Measurements from ENCODE around the gene LAPTM5. TPM values are rescaled to one million over a fixed set of nuclear protein-coding genes. Genes with fewer than 3 reads are reported as not detected.

Gene LAPTM5
- total RNA-seq, 1 experiment from 2014 or later, result 0.15 TPM

DNA sequence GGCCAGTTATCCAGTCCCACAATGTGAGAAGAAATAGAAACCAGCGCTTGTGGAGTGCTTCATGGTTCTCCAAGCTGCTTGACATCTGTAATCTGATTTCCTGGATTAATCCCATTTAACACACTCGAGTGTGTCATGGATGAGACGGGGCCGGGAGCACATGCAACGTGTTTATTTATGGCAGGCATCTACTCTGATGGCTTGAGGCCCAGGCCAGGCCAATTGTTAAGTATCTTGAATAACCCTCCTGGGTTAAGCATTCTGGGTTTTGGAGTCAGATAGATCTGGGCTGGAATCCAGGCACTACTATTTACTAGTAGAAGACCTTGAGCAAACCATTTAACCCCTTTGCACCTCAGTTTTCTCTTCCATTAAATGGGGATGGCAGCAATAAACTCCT is 37.5 kb upstream of the LAPTM5 start:
- Histone ChIP-seq H3K14ac (ENCODE audit: insufficient read depth, low read length) (no peak overlapping the region), H4K5ac (ENCODE audit: insufficient read length, low read depth, low read length) (no peak overlapping the region), H3K9me3 (ENCODE audit: control insufficient read depth, low read depth, low read length) (no peaks in the 10 kb centered on the region), H3T11ph (ENCODE audit: low read length) (no peak overlapping the region), H2BK5ac (ENCODE audit: insufficient read length, low read length) (no peak overlapping the region), H2BK20ac (ENCODE audit: low read depth, low read length, poor library complexity, severe bottlenecking) (no peak overlapping the region), H4K8ac (replicated peaks; ENCODE audit: insufficient read length, low read depth, low read length) (no peak overlapping the region), H3K23ac (ENCODE audit: insufficient read length, low read depth, low read length) (no peak overlapping the region), H3K4ac (ENCODE audit: low read depth, low read length) (no peak overlapping the region), H3K27me3 (ENCODE audit: insufficient read depth, low read length) (no peaks in the 10 kb centered on the region), H2BK12ac (ENCODE audit: insufficient read length, low read depth, low read length) (no peak overlapping the region), H2AK5ac (ENCODE audit: insufficient read length, low read length) (no peak overlapping the region), H3K4me1 (ENCODE audit: insufficient read depth, low read length) (no peaks in the 10 kb centered on the region), H3K79me2 (ENCODE audit: insufficient read depth, low read length) (no peaks in the 10 kb centered on the region), H3K79me1 (ENCODE audit: insufficient read depth, low read depth, low read length, poor library complexity, severe bottlenecking) (no peaks in the 10 kb centered on the region), H2BK15ac (ENCODE audit: low read depth, low read length) (no peak overlapping the region), H2AFZ (ENCODE audit: low read length) (no peak overlapping the region), H4K20me1 (ENCODE audit: control insufficient read depth, insufficient read depth, insufficient read length) (no peaks in the 10 kb centered on the region), H3K18ac (ENCODE audit: insufficient read length, low read depth, low read length) (no peak overlapping the region), H3K23me2 (ENCODE audit: insufficient read length, low read depth, low read length, poor library complexity, severe bottlenecking) (no peaks in the 10 kb centered on the region), H3K27ac (ENCODE audit: insufficient read length, low read depth, low read length) (no peak overlapping the region), H3K56ac (ENCODE audit: insufficient read length, low read depth, low read length) (no peak overlapping the region), H4K91ac (ENCODE audit: insufficient read length, low read depth, low read length) (no peak overlapping the region), H3K9ac (ENCODE audit: extremely low read depth, insufficient read length, low read length) (no peak overlapping the region), H3K4me2 (ENCODE audit: insufficient read depth, insufficient read length, low read length) (no peak overlapping the region), H2BK120ac (ENCODE audit: low read depth, low read length, poor library complexity, severe bottlenecking) (no peak overlapping the region)
- TF ChIP-seq, protein P1, sequence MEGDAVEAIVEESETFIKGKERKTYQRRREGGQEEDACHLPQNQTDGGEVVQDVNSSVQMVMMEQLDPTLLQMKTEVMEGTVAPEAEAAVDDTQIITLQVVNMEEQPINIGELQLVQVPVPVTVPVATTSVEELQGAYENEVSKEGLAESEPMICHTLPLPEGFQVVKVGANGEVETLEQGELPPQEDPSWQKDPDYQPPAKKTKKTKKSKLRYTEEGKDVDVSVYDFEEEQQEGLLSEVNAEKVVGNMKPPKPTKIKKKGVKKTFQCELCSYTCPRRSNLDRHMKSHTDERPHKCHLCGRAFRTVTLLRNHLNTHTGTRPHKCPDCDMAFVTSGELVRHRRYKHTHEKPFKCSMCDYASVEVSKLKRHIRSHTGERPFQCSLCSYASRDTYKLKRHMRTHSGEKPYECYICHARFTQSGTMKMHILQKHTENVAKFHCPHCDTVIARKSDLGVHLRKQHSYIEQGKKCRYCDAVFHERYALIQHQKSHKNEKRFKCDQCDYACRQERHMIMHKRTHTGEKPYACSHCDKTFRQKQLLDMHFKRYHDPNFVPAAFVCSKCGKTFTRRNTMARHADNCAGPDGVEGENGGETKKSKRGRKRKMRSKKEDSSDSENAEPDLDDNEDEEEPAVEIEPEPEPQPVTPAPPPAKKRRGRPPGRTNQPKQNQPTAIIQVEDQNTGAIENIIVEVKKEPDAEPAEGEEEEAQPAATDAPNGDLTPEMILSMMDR (conservative IDR thresholded peaks at IDR 0.05), result no peak
- H3K4me3 Mint-ChIP-seq, result no peak overlapping the region
- peaks cover 0 to 11% of the 10 kb centered on the region in 2 experiments; a peak in 2 of 4 replicates for H3K4me1 Mint-ChIP-seq
- peaks cover 5% of the 10 kb centered on the region; the same call in 1 of the 2 replicates for H3K27me3 Mint-ChIP-seq (ENCODE audit: low read depth)
- DNase-seq, result no peak
- H3K9me3 Mint-ChIP-seq, result no peaks in the 10 kb centered on the region
- WGBS (ENCODE audit: extremely low coverage, insufficient read length, low lambda C conversion rate), result no CpG with 5 or more reads among the region's 5 CpGs
- no peak overlapping the region for H3K27ac Mint-ChIP-seq
- H3K36me3 Mint-ChIP-seq (ENCODE audit: insufficient read depth in 1 of 3, low read depth in 3 of 3), result no peaks in the 10 kb centered on the region
